Measurements from ENCODE around the gene SH2D1A.

- no peak for TF ChIP-seq NFATC3 (CRISPR knock-in tag; IDR thresholded peaks at IDR 0.05)
- no peak for TF ChIP-seq CEBPB (IDR thresholded peaks at IDR 0.05; ENCODE audit: borderline replicate concordance, low read depth, low read length)
- no peak for TF ChIP-seq RELA (CRISPR knock-in tag; IDR thresholded peaks at IDR 0.05)
- no peak for TF ChIP-seq ZNF776 (CRISPR knock-in tag; IDR thresholded peaks at IDR 0.05)
- no peak for TF ChIP-seq CTCF (CRISPR knock-in tag; IDR thresholded peaks at IDR 0.05)
- TF ChIP-seq E2F1 (CRISPR knock-in tag; IDR thresholded peaks at IDR 0.05) = no peak
- TF ChIP-seq SETDB1 (CRISPR knock-in tag; IDR thresholded peaks at IDR 0.05; ENCODE audit: borderline replicate concordance) = no peak
- TF ChIP-seq TAF1 (CRISPR knock-in tag; IDR thresholded peaks at IDR 0.05) = no peak
Measured at GRCh38 chrX:124348182-124348581, 1.8 kb downstream of the SH2D1A start.

Measured in HepG2 (cell line).